ENCODE data around the gene FKRP.

FKRP gene

GRCh38 chr19:46721269-46722003, 24.4 kb upstream of the FKRP start:
- no peak for DNase-seq (ENCODE audit: extremely low read depth, low read depth)
- no peak for TF ChIP-seq CTCF (IDR thresholded peaks at IDR 0.05; ENCODE audit: low read depth, low read length)

GRCh38 chr19:46722004-46722380, 23.9 kb upstream of the FKRP start:
- TF ChIP-seq CTCF (IDR thresholded peaks at IDR 0.05; ENCODE audit: low read depth, low read length): no peak

GRCh38 chr19:46722421-46723022, 23.3 kb upstream of the FKRP start:
- DNase-seq (ENCODE audit: extremely low read depth, low read depth): no peak

More at GRCh38 chr19:46722004-46722380, 23.9 kb upstream of the FKRP start:
- DNase-seq (ENCODE audit: extremely low read depth, low read depth): no peak

GRCh38 chr19:46723023-46723461, 22.8 kb upstream of the FKRP start:
- DNase-seq (ENCODE audit: extremely low read depth, low read depth): no peak
- no peak for TF ChIP-seq CTCF (IDR thresholded peaks at IDR 0.05; ENCODE audit: low read depth, low read length)

More at GRCh38 chr19:46722421-46723022, 23.3 kb upstream of the FKRP start:
- TF ChIP-seq CTCF (IDR thresholded peaks at IDR 0.05; ENCODE audit: low read depth, low read length): no peak

GRCh38 chr19:46723471-46723870, 22.4 kb upstream of the FKRP start:
- DNase-seq (ENCODE audit: extremely low read depth, low read depth): no peak
- TF ChIP-seq CTCF (IDR thresholded peaks at IDR 0.05; ENCODE audit: low read depth, low read length): no peak

- no peak for TF ChIP-seq CTCF (IDR thresholded peaks at IDR 0.05; ENCODE audit: low read depth, low read length)
- no peak for DNase-seq (ENCODE audit: extremely low read depth, low read depth)
Measured at GRCh38 chr19:46724468-46724867, 21.4 kb upstream of the FKRP start.

GRCh38 chr19:46725036-46725820, 20.6 kb upstream of the FKRP start:
- no peak for TF ChIP-seq CTCF (IDR thresholded peaks at IDR 0.05; ENCODE audit: low read depth, low read length)
- DNase-seq (ENCODE audit: extremely low read depth, low read depth): no peak
